Natural killer cell (primary cell): ENCODE measurements around the gene PAH. TPM values are rescaled to one million over a fixed set of nuclear protein-coding genes. Genes with fewer than 3 reads are reported as not detected.

Source experiments
- ATAC-seq, 3 donors: fragments of 150-1000 bp in 2 of 3; fragments of 200-7000 bp in 1 of 3; cut with Tn5 transposase; 1 replicate in 1 of 3; 2 replicates in 2 of 3; pipeline ENCODE4 v1.10.0; 2021; ENCODE audit warnings: mild to moderate bottlenecking in 2 of 3, moderate library complexity in 2 of 3
- DNase-seq, 2 donors: peaks; one replicate each; pipeline versions ENCODE4 v3.0.0 to v3.0.0-alpha.2; 2013 to 2021; ENCODE audit warnings: mixed read lengths in 1 of 2
- H3K27ac ChIP-seq: one replicate; pipeline ENCODE4 v1.5.1; 2013; ENCODE audit warnings: mild to moderate bottlenecking, low read length
- H3K27me3 ChIP-seq: one replicate; pipeline ENCODE4 v1.6.1; 2013; ENCODE audit warnings: low read length; ENCODE audit not compliant: control insufficient read depth, insufficient read depth
- H3K36me3 ChIP-seq: one replicate; pipeline ENCODE4 v1.6.1; 2013; ENCODE audit warnings: low read length; ENCODE audit not compliant: control insufficient read depth, insufficient read depth
- H3K4me1 ChIP-seq: one replicate; pipeline ENCODE4 v1.6.1; 2013; ENCODE audit warnings: low read length; ENCODE audit not compliant: control insufficient read depth, insufficient read depth
- H3K4me3 ChIP-seq: one replicate; pipeline ENCODE4 v1.5.1; 2013; ENCODE audit warnings: low read length
- H3K9me3 ChIP-seq: one replicate; pipeline ENCODE4 v1.6.1; 2013; ENCODE audit warnings: low read length; ENCODE audit not compliant: control insufficient read depth, insufficient read depth
- H3K27ac Mint-ChIP-seq, 2 donors: one replicate each; pipeline ENCODE4 v1.8.0; 2022; ENCODE audit warnings: mild to moderate bottlenecking in 2 of 2, mixed read lengths in 2 of 2, moderate library complexity in 1 of 2
- H3K27me3 Mint-ChIP-seq, 2 donors: one replicate each; pipeline ENCODE4 v1.8.0; 2022; ENCODE audit warnings: low read depth in 2 of 2, mixed read lengths in 2 of 2
- H3K36me3 Mint-ChIP-seq: one replicate; pipeline ENCODE4 v1.8.0; 2022; ENCODE audit warnings: mixed read lengths
- H3K4me1 Mint-ChIP-seq, 2 donors: one replicate each; pipeline ENCODE4 v1.8.0; 2022; ENCODE audit warnings: mixed read lengths in 2 of 2
- H3K4me3 Mint-ChIP-seq: one replicate; pipeline ENCODE4 v1.8.0; 2022; ENCODE audit warnings: mild to moderate bottlenecking, moderate library complexity, mixed read lengths
- H3K9me3 Mint-ChIP-seq, 2 donors: one replicate each; pipeline ENCODE4 v1.8.0; 2022; ENCODE audit warnings: mixed read lengths in 2 of 2
- CTCF ChIP-seq: fragments of 200-600 bp; IDR thresholded peaks from one replicate; pipeline ENCODE4 v1.8.0; 2022; ENCODE audit warnings: antibody characterized with exemption
- WGBS: methylation state at CpG from one replicate; pipeline ENCODE4 v1.1.7; 2013; ENCODE audit warnings: missing lambda C conversion rate; ENCODE audit not compliant: insufficient coverage; 5-methylcytosine and 5-hydroxymethylcytosine counted together
- intact Hi-C: fragments of 100-400 bp; cut with micrococcal nuclease; formaldehyde crosslinking; loops from one replicate; pipeline ENCODE4 v1.14.2; 2022
- total RNA-seq, 4 donors: library from RNA; stranded (reverse); fragments of 120-200 nt in 1 of 4; gene quantifications; one replicate each; pipeline versions ENCODE4 v1.2.3 to v1.2.4, GENCODE V29; 2013 to 2022

The PAH gene
- total RNA-seq, 3 donors from 2014 or later (not counting 1 experiment from before 2014, with no cell fraction given), result not detected

GRCh38 chr12:102955926-102956737 lies 39.1 kb upstream of the PAH start:
- H3K4me3 Mint-ChIP-seq, result no peak overlapping the region
- no peak for ATAC-seq
- peaks cover 20% of the 10 kb centered on the region for H3K27me3 ChIP-seq
- no peak for TF ChIP-seq CTCF
- H3K27ac ChIP-seq, result no peak overlapping the region
- 9% methylated on average over 47 of the region's 50 CpGs for WGBS
- H3K27ac Mint-ChIP-seq, result no peak overlapping the region
- H3K9me3 Mint-ChIP-seq, result peaks cover 0 to 2% of the 10 kb centered on the region in 2 donors
- DNase-seq, result no peak
- H3K36me3 Mint-ChIP-seq, result peaks cover 13% of the 10 kb centered on the region
- intact Hi-C loops, result no loop called here
- H3K9me3 ChIP-seq, result no peaks in the 10 kb centered on the region
- peaks cover 6% of the 10 kb centered on the region for H3K4me1 ChIP-seq
- peaks cover 58 to 63% of the 10 kb centered on the region in 2 donors for H3K27me3 Mint-ChIP-seq
- no peak overlapping the region for H3K4me3 ChIP-seq
- no peaks in the 10 kb centered on the region for H3K36me3 ChIP-seq
- H3K4me1 Mint-ChIP-seq, result no peaks in the 10 kb centered on the region

GRCh38 chr12:102954134-102954533 lies 37.1 kb upstream of the PAH start:
- no peak for TF ChIP-seq CTCF
- Mint-ChIP-seq H3K36me3 (peaks cover 13% of the 10 kb centered on the region), H3K27ac (no peak overlapping the region), H3K4me3 (no peak overlapping the region), H3K9me3 (peaks cover 0 to 2% of the 10 kb centered on the region in 2 donors), H3K4me1 (no peaks in the 10 kb centered on the region), H3K27me3 (peaks cover 56% of the 10 kb centered on the region in 2 donors)
- peaks cover 6% of the 10 kb centered on the region for H3K4me1 ChIP-seq
- no peak overlapping the region for H3K4me3 ChIP-seq
- DNase-seq (no peak), ATAC-seq (no peak)
- no peaks in the 10 kb centered on the region for H3K9me3 ChIP-seq
- intact Hi-C loops, result no loop called here
- 17% methylated on average over 1 of the region's 1 CpG for WGBS
- no peaks in the 10 kb centered on the region for H3K36me3 ChIP-seq
- no peak overlapping the region for H3K27ac ChIP-seq
- peaks cover 22% of the 10 kb centered on the region for H3K27me3 ChIP-seq

GRCh38 chr12:102953221-102953620 lies 36.2 kb upstream of the PAH start:
- TF ChIP-seq CTCF, result no peak
- Histone ChIP-seq H3K27ac (no peak overlapping the region), H3K4me3 (no peak overlapping the region), H3K36me3 (no peaks in the 10 kb centered on the region), H3K27me3 (peaks cover 22% of the 10 kb centered on the region), H3K4me1 (peaks cover 6% of the 10 kb centered on the region), H3K9me3 (no peaks in the 10 kb centered on the region)
- H3K27me3 Mint-ChIP-seq, result peaks cover 50% of the 10 kb centered on the region in 2 donors
- H3K9me3 Mint-ChIP-seq, result peaks cover 0 to 2% of the 10 kb centered on the region in 2 donors
- ATAC-seq, result no peak
- H3K36me3 Mint-ChIP-seq, result peaks cover 13% of the 10 kb centered on the region
- no peaks in the 10 kb centered on the region for H3K4me1 Mint-ChIP-seq
- H3K27ac Mint-ChIP-seq, result no peak overlapping the region
- no peak for DNase-seq
- intact Hi-C loops, result no loop called here
- no peak overlapping the region for H3K4me3 Mint-ChIP-seq

GRCh38 chr12:102951841-102952240 lies 34.8 kb upstream of the PAH start:
- no peaks in the 10 kb centered on the region for H3K4me1 Mint-ChIP-seq
- no peaks in the 10 kb centered on the region for H3K4me1 ChIP-seq
- peaks cover 13% of the 10 kb centered on the region for H3K36me3 Mint-ChIP-seq
- H3K9me3 Mint-ChIP-seq, result peaks cover 0 to 2% of the 10 kb centered on the region in 2 donors
- intact Hi-C loops, result no loop called here
- no peak overlapping the region for H3K27ac ChIP-seq
- H3K27me3 ChIP-seq, result peaks cover 18% of the 10 kb centered on the region
- H3K27me3 Mint-ChIP-seq, result peaks cover 39 to 56% of the 10 kb centered on the region in 2 donors
- ATAC-seq (no peak), DNase-seq (no peak)
- TF ChIP-seq CTCF, result no peak
- no peak overlapping the region for H3K4me3 ChIP-seq
- no peaks in the 10 kb centered on the region for H3K36me3 ChIP-seq
- 53% methylated on average over 9 of the region's 9 CpGs for WGBS
- no peaks in the 10 kb centered on the region for H3K9me3 ChIP-seq
- H3K27ac Mint-ChIP-seq, result no peak overlapping the region
- no peak overlapping the region for H3K4me3 Mint-ChIP-seq
